Colonic mucosa (tissue), 4 donors: Measurements from ENCODE around the gene MON2. TPM values are rescaled to one million over a fixed set of nuclear protein-coding genes. Genes with fewer than 3 reads are reported as not detected.

Experiments
- DNase-seq: peaks from one replicate; pipeline ENCODE4 v3.0.0-alpha.2; 2020
- H3K27ac ChIP-seq: fragments of 200-600 bp; one replicate; pipeline ENCODE4 v1.8.0; 2021
- H3K27me3 ChIP-seq: fragments of 200-600 bp; one replicate; pipeline ENCODE4 v1.8.0; 2021
- H3K36me3 ChIP-seq: fragments of 200-600 bp; one replicate; pipeline ENCODE4 v1.8.0; 2021
- H3K4me1 ChIP-seq: fragments of 200-600 bp; one replicate; pipeline ENCODE4 v1.8.0; 2021; ENCODE audit warnings: mild to moderate bottlenecking
- H3K4me3 ChIP-seq: fragments of 200-600 bp; one replicate; pipeline ENCODE4 v1.8.0; 2021
- H3K9ac ChIP-seq, 2 donors: one replicate each; pipeline ENCODE4 v1.7.0; 2013; ENCODE audit warnings: control low read depth in 2 of 2, low read depth in 2 of 2, low read length in 2 of 2
- H3K9me3 ChIP-seq: fragments of 200-600 bp; one replicate; pipeline ENCODE4 v1.8.0; 2021
- CTCF ChIP-seq: fragments of 200-600 bp; IDR thresholded peaks from one replicate; pipeline ENCODE4 v1.8.0; 2022; ENCODE audit warnings: antibody characterized with exemption, mild to moderate bottlenecking
- intact Hi-C: fragments of 100-400 bp; cut with DNase I; formaldehyde crosslinking; loops from one replicate; pipeline ENCODE4 v1.14.1; 2022
- microRNA-seq: library from miRNA; unstranded; fragments of <30 nt; microRNA quantifications from one replicate; pipeline ENCODE4, GENCODE V29; 2019
- total RNA-seq, 2 donors: library from RNA; stranded (reverse); fragmentation: NEBNext Ultra II Directional in 1 of 2; extraction: Animal tissue kit (Norgen Biotek cat#: 25700) in 1 of 2; gene quantifications; one replicate each; pipeline ENCODE4 v1.2.1, GENCODE V29; 2021
- donor health status: healthy.
- donor health status: DM: no; HTN: no; CAD: no.
- donor health status: DM: no; HTN: no; CAD: no.

MON2 gene
- total RNA-seq, 2 donors from 2014 or later: 50.4 to 53.0 TPM

- H3K36me3 ChIP-seq: no peaks in the 10 kb centered on the region
- no peak for TF ChIP-seq CTCF
These were observed 179.9 kb downstream of the MON2 start for GRCh38 chr12:62646566-62646965.

GRCh38 chr12:62647586-62647985 lies 181.0 kb downstream of the MON2 start:
- no peak for DNase-seq
- H3K36me3 ChIP-seq: no peaks in the 10 kb centered on the region
- no peaks in the 10 kb centered on the region for H3K9me3 ChIP-seq
- no peak overlapping the region for H3K4me3 ChIP-seq
- H3K4me1 ChIP-seq: no peaks in the 10 kb centered on the region
- intact Hi-C loops: no loop called here
- no peak overlapping the region for H3K9ac ChIP-seq
- H3K27me3 ChIP-seq: no peaks in the 10 kb centered on the region
- TF ChIP-seq CTCF: no peak
- H3K27ac ChIP-seq: peak overlapping the region; percentile 6

More at GRCh38 chr12:62646566-62646965, 179.9 kb downstream of the MON2 start:
- no peak overlapping the region for H3K27ac ChIP-seq
- H3K9me3 ChIP-seq: no peaks in the 10 kb centered on the region
- H3K4me1 ChIP-seq: no peaks in the 10 kb centered on the region
- no peak overlapping the region for H3K9ac ChIP-seq
- intact Hi-C loops: no loop called here
- DNase-seq: no peak
- H3K4me3 ChIP-seq: no peak overlapping the region
- H3K27me3 ChIP-seq: no peaks in the 10 kb centered on the region

- TF ChIP-seq CTCF: no peak
- intact Hi-C loops: no loop called here
- Histone ChIP-seq H3K4me1 (no peaks in the 10 kb centered on the region), H3K9me3 (no peaks in the 10 kb centered on the region), H3K27ac (no peak overlapping the region), H3K4me3 (no peak overlapping the region), H3K9ac (no peak overlapping the region), H3K27me3 (no peaks in the 10 kb centered on the region), H3K36me3 (no peaks in the 10 kb centered on the region)
- DNase-seq: no peak
These were observed 182.9 kb downstream of the MON2 start for GRCh38 chr12:62649412-62650138.

Small RNAs within 50 kb of the gene (microRNA-seq; reads per million reads assigned to microRNA genes)
- gene MIRLET7I: 52,463 reads per million, percentile 98 among the genes with 10 or more reads in this experiment

Other genes starting within 250 kb of the MON2 start
- 10 to 100 TPM; 50.3 to 63.0 TPM for gene USP15, start 206.4 kb upstream of the MON2 start, total RNA-seq